NCI-H187 treated with DMSO at 0.1 percent for 48 hours (cell line): Measurements from ENCODE around the gene KIFAP3.
"Not testable (repeated sequence)": the region's sequence is repeated elsewhere in the genome, so short reads cannot be mapped to it uniquely, and the experiment has no call there.

Experiments
- DNase-seq: peaks from one replicate; lab custom pipeline; 2025; lab: John Stamatoyannopoulos, UW

The KIFAP3 gene

DNA sequence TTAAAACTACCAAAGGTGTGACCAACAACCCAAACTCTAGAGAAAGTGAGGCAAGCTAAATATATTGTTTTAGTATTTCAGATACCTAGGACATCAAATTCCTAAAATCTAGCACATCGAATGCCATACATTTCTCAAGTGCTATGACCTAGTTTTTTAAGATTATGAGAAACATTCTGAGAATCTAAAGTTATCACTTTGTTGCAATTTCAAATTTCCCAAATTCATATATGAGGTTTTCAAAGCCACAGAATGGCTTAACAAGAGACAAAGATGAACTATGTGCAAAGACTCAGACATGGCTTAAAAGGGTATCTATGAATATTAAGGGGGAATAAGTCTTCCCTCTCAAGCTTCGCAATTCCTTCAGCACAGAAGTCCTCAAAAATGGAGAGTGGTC is 187.6 kb downstream of the KIFAP3 start:
- DNase-seq: no peak

GRCh38 chr1:169886422-169886821 is 188.1 kb downstream of the KIFAP3 start:
- no peak for DNase-seq

GRCh38 chr1:169885207-169885606 is 189.3 kb downstream of the KIFAP3 start:
- no peak for DNase-seq

DNA sequence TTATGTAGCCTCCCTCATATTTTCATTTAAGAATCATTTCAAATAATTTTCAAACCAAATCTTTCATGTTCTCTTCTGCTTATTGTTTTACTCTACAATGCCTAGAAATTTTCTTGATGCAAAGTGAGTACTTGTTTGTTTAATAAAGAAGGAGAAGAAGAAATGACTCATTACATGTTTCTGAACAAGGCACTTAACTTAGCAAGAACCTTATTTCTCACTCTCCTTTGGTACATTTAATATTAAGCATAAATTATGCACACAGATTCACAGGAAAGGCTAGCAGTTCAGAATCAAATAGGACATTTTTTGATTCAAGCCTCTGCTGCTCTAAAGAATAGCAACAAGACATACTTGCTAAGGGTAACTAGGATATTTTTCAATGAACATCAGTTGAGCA is 189.9 kb downstream of the KIFAP3 start:
- DNase-seq: no peak

DNA sequence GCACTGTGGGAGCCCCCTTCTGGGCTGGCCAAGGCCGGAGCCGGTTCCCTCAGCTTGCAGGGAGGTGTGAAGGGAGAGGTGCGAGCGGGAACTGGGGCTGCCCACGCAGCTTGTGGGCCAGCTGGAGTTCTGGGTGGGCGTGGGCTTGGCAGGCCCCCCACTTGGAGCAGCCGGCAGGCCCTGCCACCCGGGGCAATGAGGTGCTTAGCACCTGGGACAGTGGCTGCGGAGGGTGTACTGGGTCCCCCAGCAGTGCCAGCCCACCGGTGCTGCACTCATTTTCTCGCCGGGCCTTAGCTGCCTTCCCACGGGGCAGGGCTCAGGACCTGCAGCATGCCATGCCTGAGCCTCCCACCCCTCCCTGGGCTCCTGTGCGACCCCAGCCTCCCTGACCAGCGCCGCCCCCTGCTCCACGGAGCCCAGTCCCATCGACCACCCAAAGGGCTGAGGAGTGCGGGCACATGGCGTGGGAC is 192.4 kb downstream of the KIFAP3 start:
- DNase-seq: no peak

DNA sequence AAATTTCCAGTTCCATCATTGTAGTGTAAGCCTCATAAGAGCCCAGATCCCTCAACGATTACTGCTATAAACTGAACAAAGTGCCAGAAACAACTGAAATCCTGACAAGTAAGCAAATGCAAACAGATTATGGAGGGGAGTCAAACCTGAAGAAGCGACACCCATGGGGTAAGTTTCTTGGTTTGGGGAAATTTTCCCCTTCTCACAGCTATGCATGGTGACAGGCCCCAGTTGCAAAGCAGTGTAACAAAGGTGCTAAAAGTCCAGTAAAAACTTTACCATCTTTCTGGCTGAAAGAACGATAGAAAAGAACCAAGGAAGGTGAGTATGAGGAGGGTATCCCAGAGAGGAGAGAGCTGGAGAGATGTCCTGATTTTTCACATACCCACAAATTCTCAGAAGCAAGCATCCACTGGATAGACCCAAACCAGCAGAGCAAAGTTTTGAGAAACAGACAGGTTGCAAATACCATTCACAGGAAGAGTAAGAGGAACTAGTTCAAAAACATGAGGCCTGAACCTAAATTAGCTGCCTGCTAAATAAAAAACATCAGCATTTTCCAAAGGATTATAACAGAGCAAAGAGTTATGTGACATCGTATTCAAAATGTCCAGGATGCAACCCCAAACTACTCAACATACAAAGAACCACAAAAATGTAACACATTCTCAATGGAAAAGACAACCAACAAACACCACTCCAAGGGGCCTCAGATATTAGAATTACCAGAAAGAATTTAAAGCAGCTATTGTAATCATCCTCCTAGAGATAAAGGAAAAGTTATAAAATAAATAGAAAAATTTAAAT is 195.3 kb downstream of the KIFAP3 start:
- no peak for DNase-seq

GRCh38 chr1:169878498-169878897 is 196.0 kb downstream of the KIFAP3 start:
- DNase-seq: no peak

DNA sequence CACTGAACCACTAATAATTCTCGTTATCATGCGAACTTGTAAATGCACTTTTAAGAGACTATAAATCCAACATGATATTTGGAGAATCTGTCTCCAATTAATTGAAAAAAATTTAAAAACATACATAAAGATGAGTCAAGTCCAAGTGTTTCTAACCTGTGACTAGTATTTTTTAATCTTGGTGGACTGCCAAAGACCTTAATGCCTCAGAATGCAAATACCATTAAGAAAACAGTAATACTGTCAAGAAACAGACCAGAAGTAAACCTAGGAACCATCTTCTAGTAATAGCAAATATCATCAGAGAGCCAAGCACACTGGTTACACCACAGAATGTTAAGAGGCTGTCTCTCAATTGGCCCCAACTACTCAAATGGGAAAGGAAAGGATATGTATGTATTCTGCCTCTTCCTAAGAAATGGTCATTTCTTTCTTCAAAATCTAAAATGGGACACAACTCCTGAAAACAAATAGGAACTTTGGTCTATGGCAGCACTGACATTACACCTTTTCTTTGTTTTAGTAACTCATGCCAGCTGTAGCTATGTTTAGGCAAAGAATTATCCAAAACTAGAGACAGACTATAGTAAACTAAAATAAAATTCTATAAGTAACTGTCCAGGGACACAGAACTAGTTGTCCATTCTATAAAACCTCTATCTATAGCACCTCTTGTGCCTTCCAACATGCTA is 196.5 kb downstream of the KIFAP3 start:
- no peak for DNase-seq

GRCh38 chr1:169874229-169874628 is 200.3 kb downstream of the KIFAP3 start:
- no peak for DNase-seq

- no peak for DNase-seq
Observed at GRCh38 chr1:169873582-169874199, 200.8 kb downstream of the KIFAP3 start.

GRCh38 chr1:169872906-169873305 is 201.6 kb downstream of the KIFAP3 start:
- no peak for DNase-seq

GRCh38 chr1:169871988-169872387 is 202.5 kb downstream of the KIFAP3 start:
- DNase-seq: not testable (repeated sequence)
